Activated CD8-positive, alpha-beta T cell treated with anti-CD3 and anti-CD28 coated beads for 36 hours (primary cell): ENCODE measurements around the gene ALX3. TPM values are rescaled to one million over a fixed set of nuclear protein-coding genes. Genes with fewer than 3 reads are reported as not detected.

Experiments
- ATAC-seq: fragments of 200-7000 bp; cut with Tn5 transposase; one replicate; pipeline ENCODE4 v1.10.0; 2021; ENCODE audit warnings: mild to moderate bottlenecking, moderate library complexity
- CTCF ChIA-PET: fragments of 350-600 bp; sonication (Branson Sonifier 250); formaldehyde crosslinking; loops from one replicate; lab custom pipeline; 2021; ENCODE audit warnings: antibody characterized with exemption; lab: Charles Lee
- POLR2A ChIA-PET: fragments of 350-600 bp; sonication (Branson Sonifier 250); formaldehyde crosslinking; loops from one replicate; lab custom pipeline; 2021; ENCODE audit warnings: antibody characterized with exemption; lab: Charles Lee
- DNase-seq: peaks from one replicate; pipeline ENCODE4 v3.0.0-alpha.2; 2020
- H3K27ac Mint-ChIP-seq: one replicate; pipeline ENCODE4 v1.8.0; 2021; ENCODE audit warnings: mild to moderate bottlenecking, mixed read lengths
- H3K27me3 Mint-ChIP-seq: one replicate; pipeline ENCODE4 v1.8.0; 2021; ENCODE audit warnings: mixed read lengths
- H3K36me3 Mint-ChIP-seq: one replicate; pipeline ENCODE4 v1.8.0; 2021; ENCODE audit warnings: low read depth, mixed read lengths
- H3K4me1 Mint-ChIP-seq: one replicate; pipeline ENCODE4 v1.8.0; 2021; ENCODE audit warnings: low read depth, mixed read lengths
- H3K4me3 Mint-ChIP-seq: one replicate; pipeline ENCODE4 v1.8.0; 2021; ENCODE audit warnings: mild to moderate bottlenecking, moderate library complexity, mixed read lengths
- H3K9me3 Mint-ChIP-seq: one replicate; pipeline ENCODE4 v1.8.0; 2021; ENCODE audit warnings: mixed read lengths
- CTCF ChIP-seq: fragments of 200-600 bp; IDR thresholded peaks from one replicate; pipeline ENCODE4 v1.8.0; 2022; ENCODE audit warnings: antibody characterized with exemption, mild to moderate bottlenecking
- intact Hi-C: fragments of 100-400 bp; cut with micrococcal nuclease; formaldehyde crosslinking; loops from one replicate; pipeline ENCODE4 v1.10.0; 2022
- total RNA-seq, 2 experiments: library from RNA; stranded (reverse); gene quantifications; one replicate each; pipeline ENCODE4 v1.2.3, GENCODE V29; 2021

Gene ALX3
- total RNA-seq, 2 experiments from 2014 or later = not detected

GRCh38 chr1:110056285-110056683, 14.2 kb downstream of the ALX3 start:
- Mint-ChIP-seq H3K4me3 (no peak overlapping the region), H3K4me1 (no peaks in the 10 kb centered on the region), H3K9me3 (no peaks in the 10 kb centered on the region), H3K36me3 (peaks cover 40% of the 10 kb centered on the region), H3K27ac (no peak overlapping the region), H3K27me3 (no peaks in the 10 kb centered on the region)
- DNase-seq = no peak
- no peak for ATAC-seq
- POLR2A ChIA-PET = interaction anchor here (0.5 to 0.8 kb wide), 2 partner anchors 10 to 31 kb away, joined by 3 to 4 read pairs; no protein-coding TSS in a partner anchor
- TF ChIP-seq CTCF = no peak
- intact Hi-C loops = no loop called here
- CTCF ChIA-PET = interaction anchor here (0.9 to 9.6 kb wide), 6 partner anchors 9 to 52 kb away, joined by 3 to 251 read pairs (median 8); partner anchors contain the start of genes STRIP1 and UBL4B

- ATAC-seq (no peak), DNase-seq (no peak)
- H3K4me1 Mint-ChIP-seq = no peaks in the 10 kb centered on the region
- CTCF ChIA-PET = interaction anchor here (1.7 to 12.4 kb wide), 6 partner anchors 9 to 107 kb away, joined by 4 to 251 read pairs (median 68); partner anchors contain the start of genes STRIP1 and UBL4B
- intact Hi-C loops = no loop called here
- POLR2A ChIA-PET = interaction anchor here (0.7 kb wide), 1 partner anchor 36 kb away, joined by 3 read pairs; no protein-coding TSS in a partner anchor
- H3K4me3 Mint-ChIP-seq = no peak overlapping the region
- peaks cover 37% of the 10 kb centered on the region for H3K36me3 Mint-ChIP-seq
- no peaks in the 10 kb centered on the region for H3K9me3 Mint-ChIP-seq
- TF ChIP-seq CTCF = no peak
- H3K27ac Mint-ChIP-seq = no peak overlapping the region
- no peaks in the 10 kb centered on the region for H3K27me3 Mint-ChIP-seq
Observed at GRCh38 chr1:110055493-110056284, 14.8 kb downstream of the ALX3 start.

DNA sequence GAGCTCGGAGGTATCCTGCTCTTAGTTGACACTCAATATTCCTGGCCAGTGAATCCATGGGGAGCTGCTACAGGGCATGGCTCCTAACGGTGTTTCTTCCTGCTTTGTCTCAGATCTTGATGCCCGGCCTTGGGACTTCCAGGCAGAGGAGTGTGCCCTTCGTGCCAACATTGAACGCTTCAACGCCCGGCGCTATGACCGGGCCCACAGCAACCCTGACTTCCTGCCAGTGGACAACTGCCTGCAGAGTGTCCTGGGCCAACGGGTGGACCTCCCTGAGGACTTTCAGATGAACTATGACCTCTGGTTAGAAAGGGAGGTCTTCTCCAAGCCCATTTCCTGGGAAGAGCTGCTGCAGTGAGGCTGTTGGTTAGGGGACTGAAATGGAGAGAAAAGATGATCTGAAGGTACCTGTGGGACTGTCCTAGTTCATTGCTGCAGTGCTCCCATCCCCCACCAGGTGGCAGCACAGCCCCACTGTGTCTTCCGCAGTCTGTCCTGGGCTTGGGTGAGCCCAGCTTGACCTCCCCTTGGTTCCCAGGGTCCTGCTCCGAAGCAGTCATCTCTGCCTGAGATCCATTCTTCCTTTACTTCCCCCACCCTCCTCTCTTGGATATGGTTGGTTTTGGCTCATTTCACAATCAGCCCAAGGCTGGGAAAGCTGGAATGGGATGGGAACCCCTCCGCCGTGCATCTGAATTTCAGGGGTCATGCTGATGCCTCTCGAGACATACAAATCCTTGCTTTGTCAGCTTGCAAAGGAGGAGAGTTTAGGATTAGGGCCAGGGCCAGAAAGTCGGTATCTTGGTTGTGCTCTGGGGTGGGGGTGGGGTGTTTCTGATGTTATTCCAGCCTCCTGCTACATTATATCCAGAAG, 16.7 kb downstream of the ALX3 start:
- intact Hi-C loops = loop anchor here (5.0 kb wide), 1 partner anchor 54 kb away; no protein-coding TSS in a partner anchor
- Mint-ChIP-seq H3K36me3 (peaks cover 34% of the 10 kb centered on the region), H3K9me3 (no peaks in the 10 kb centered on the region), H3K27ac (no peak overlapping the region), H3K27me3 (no peaks in the 10 kb centered on the region), H3K4me1 (no peaks in the 10 kb centered on the region), H3K4me3 (no peak overlapping the region)
- POLR2A ChIA-PET = interaction anchor here (0.6 to 1.0 kb wide), 5 partner anchors 9 to 384 kb away, joined by 3 to 4 read pairs (median 3); no protein-coding TSS in a partner anchor
- peak; percentile 94 for TF ChIP-seq CTCF
- CTCF ChIA-PET = interaction anchor here (0.6 to 12.4 kb wide), 32 partner anchors 10 to 518 kb away, joined by 3 to 251 read pairs (median 5); partner anchors contain the start of genes AHCYL1, ALX3, SLC6A17 and STRIP1
- DNase-seq (peak; percentile 84), ATAC-seq (peak; percentile 94)

- DNase-seq = no peak
- ChIA-PET POLR2A (interaction anchor here (0.6 to 2.3 kb wide), 5 partner anchors 10 to 1016 kb away, joined by 3 to 9 read pairs (median 4); partner anchors contain the start of gene STRIP1), CTCF (interaction anchor here (1.0 to 12.4 kb wide), 6 partner anchors 11 to 444 kb away, joined by 3 to 251 read pairs (median 68); partner anchors contain the start of genes STRIP1 and UBL4B)
- ATAC-seq = no peak
- intact Hi-C loops = loop anchor here (5.0 kb wide), 1 partner anchor 56 kb away; no protein-coding TSS in a partner anchor
- no peak overlapping the region for H3K4me3 Mint-ChIP-seq
- TF ChIP-seq CTCF = no peak
- H3K4me1 Mint-ChIP-seq = no peaks in the 10 kb centered on the region
- peaks cover 33% of the 10 kb centered on the region for H3K36me3 Mint-ChIP-seq
- H3K27ac Mint-ChIP-seq = no peak overlapping the region
- no peaks in the 10 kb centered on the region for H3K27me3 Mint-ChIP-seq
- H3K9me3 Mint-ChIP-seq = no peaks in the 10 kb centered on the region
Observed at GRCh38 chr1:110051262-110051648, 19.2 kb downstream of the ALX3 start.
